NCI-H2196 treated with DMSO at 0.1 percent for 48 hours (cell line): ENCODE measurements around the gene TSPAN31.

Experiments used
- DNase-seq: peaks from one replicate; lab custom pipeline; 2025; ENCODE audit not compliant: unreplicated experiment; lab: John Stamatoyannopoulos, UW

The TSPAN31 gene

DNA sequence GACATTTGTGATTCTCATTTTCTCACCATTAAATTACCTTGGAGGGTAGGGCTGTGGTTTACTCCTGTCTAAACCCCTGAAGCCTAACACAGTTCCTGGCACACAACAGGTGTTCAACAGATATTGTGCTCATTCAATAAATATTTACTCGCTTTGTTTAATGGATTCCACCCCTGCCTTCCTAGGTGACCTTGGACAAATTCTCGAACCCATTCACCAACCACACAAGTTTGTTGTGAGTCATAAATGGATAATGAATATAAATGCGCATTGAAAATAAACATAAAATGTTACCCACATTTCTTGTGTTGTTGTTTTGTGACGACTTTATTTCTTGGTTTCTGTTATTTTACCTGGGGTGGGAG, 37.4 kb downstream of the TSPAN31 start:
- no peak for DNase-seq

DNA sequence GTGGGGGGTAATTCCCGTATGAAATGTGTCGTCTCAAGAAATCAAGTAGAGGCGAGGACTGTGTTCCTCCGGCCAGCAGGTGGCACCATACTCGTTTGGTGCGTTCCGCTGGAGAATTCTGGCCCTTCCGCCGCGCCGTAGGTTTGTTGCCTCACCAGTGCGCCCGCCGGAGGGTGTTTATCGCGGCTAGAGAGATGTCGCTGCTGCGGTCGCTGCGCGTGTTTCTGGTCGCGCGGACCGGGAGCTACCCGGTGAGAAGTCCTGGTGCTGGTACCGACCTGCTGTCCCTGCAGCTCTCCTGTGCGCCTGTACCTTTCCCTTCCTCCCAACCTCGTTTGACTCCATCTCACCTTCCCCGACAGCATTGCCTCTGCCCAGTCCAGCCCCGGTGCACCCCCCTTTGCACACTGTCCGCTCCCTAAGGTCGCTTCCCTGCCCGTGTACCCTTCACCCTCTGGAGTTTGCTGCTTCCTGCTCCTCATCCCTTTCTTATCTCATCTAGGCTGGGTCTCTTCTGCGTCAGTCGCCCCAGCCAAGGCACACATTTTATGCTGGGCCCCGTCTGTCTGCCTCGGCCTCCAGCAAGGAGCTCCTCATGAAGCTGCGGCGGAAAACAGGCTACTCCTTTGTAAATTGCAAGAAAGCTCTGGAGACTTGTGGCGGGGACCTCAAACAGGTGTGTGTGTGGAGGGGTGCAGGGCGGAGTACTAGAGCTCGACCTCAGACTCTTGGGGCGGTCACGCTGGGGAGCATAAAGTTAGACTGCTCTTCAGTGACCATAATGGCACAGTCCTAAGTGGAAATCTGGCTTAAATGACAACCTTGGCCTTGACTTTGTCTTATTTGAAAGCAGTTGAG, 38.0 kb downstream of the TSPAN31 start, which contains the start of gene TSFM:
TSFM (plus strand) TSS at position 180 of the 858 bp plus-strand sequence; CDS start at position 195, 15 bp downstream.
- DNase-seq = peak; percentile 79

DNA sequence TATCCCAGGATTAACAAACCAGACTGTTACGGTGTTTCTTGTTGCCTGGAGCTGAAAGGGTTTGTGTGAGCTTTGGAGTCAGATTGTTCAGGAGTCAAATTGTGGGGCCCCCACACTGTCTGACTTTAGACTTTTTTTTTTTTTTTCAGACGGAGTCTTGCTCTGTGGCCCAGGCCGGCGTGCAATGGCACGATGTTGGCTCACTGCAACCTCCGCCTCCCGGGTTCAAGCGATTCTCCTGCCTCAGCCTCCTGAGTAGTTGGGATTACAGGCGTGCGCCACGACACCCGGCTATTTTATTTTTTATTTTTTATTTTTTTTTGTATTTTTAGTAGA, 38.6 kb downstream of the TSPAN31 start:
- no peak for DNase-seq

DNA sequence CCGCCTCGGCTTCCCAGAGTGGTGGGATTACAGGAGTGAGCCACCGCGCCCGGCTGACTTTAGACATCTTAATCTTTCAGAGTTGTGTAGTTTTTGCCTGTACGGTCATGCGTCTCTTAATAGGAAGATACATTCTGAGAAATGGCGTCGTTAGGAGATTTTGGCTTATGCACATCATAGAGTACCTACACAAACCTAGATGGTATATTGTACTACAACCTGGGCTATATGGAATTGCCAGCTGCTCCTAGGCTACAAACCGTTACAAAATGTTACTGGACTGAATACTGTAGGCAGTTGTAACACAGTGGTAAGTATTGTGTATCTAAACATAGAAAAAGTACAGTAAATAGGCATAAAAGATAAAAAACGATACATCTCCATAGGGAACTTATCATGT, 39.0 kb downstream of the TSPAN31 start:
- DNase-seq = no peak

DNA sequence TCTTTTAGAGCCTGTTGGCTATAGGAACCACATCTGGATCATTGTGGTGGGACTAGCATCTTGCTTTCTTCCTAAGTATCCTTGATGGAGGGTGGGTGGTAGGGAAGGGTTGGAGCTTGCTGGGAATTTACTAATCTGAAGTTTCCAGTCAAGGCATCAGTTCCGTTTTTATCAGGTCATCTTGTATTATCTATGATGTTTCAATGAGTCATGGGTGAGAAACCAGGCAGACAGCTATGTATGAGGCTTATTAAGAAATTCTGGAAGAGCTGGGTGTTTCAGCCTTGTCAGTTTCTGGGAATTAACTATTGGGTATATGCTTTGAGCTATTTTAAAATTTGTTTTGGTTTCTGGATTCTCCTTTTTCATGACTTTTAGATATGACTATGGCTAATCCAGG, 49.1 kb downstream of the TSPAN31 start:
- DNase-seq = no peak

DNA sequence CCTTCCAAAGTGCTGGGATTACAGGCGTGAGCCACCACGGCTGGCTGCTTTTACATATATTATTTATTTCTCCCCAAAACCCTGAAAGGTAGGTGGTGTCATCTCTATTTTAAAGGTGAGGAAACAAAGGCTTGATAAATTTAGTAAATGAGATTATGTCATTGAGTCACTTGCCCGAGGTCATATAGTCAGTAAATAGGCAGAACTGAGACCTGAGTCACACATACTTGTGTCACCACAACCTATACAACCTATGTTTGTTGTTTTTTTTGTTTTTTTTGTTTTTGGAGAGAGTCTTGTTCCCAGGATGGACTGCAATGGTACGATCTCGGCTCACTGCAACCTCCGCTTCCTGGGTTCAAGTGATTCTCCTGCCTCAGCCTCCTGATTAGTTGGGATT, 50.5 kb downstream of the TSPAN31 start:
- DNase-seq = no peak

DNA sequence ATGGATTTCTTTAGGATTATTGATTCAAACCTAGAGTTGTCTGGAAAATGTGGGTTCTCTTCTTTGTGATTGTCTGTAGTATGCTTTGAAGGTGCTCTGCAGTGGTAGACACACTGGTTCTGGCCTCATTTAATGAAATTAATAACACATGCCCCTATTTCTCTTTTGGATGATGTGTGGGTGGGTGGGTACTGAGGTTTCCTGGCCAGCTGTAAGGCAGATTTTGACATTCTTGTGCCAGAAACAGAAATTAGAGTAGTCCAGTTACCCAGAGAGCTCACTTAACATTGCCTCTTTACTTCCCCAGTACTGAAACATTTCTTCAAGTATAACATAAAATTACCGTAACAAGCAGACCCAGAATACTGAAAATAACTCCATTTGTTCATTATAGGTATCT, 52.2 kb downstream of the TSPAN31 start:
- DNase-seq = no peak

DNA sequence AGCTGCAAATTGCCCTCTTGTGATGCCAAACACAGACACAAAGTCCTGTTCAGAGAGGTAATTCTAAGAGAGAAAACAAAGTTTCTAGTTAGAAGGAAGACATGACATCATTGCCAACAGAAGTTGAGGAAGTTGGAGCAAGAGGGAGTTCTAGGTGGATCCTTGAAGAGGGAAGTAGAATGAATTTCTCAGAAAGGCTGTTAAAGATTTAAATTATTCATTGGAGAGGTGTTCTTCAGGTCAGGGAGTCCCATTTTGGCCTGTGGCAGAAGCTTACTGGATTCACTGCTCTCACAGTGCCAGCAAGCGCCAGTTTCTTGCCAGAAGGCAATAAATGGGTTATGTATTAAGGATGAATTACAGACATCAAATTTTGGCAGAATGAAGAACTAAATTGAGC, 53.1 kb downstream of the TSPAN31 start:
- no peak for DNase-seq
